IMR-90 (cell line): Measurements from ENCODE around the gene CSTB. TPM values are rescaled to one million over a fixed set of nuclear protein-coding genes. Genes with fewer than 3 reads are reported as not detected.

Source experiments
- ATAC-seq: fragments of 200-7000 bp; cut with Tn5 transposase; 2 replicates; pipeline ENCODE4 v1.9.1; 2020; ENCODE audit warnings: low read depth, mild to moderate bottlenecking, moderate library complexity
- BruUV-seq: library from RNA; stranded (reverse); fragments of 400-500 nt; replicated peaks from 2 replicates; lab custom pipeline; 2021; lab: Mats Ljungman, UMichigan
- CTCF ChIA-PET: fragments of 300-600 bp; formaldehyde crosslinking; extraction: SDS; loops from one replicate; lab custom pipeline; 2021; ENCODE audit warnings: antibody characterized with exemption; lab: Yijun Ruan, JAX
- POLR2A ChIA-PET: fragments of 300-600 bp; sonication (Branson Sonifier 250); formaldehyde crosslinking; loops from one replicate; lab custom pipeline; 2022; ENCODE audit warnings: antibody characterized with exemption; ENCODE audit not compliant: unreplicated experiment; lab: Charles Lee
- DNase-seq: peaks from one replicate; pipeline ENCODE4 v3.0.0; 2013
- H2AFZ ChIP-seq: replicated peaks from 2 replicates; pipeline ENCODE3; 2013; ENCODE audit warnings: low read length, mild to moderate bottlenecking; ENCODE audit not compliant: poor library complexity
- H2AK5ac ChIP-seq: 2 replicates; pipeline ENCODE4 v1.6.1; 2013; ENCODE audit warnings: low read depth, low read length, inconsistent platforms
- H2AK9ac ChIP-seq: replicated peaks from 2 replicates; pipeline ENCODE3; 2013; ENCODE audit warnings: mild to moderate bottlenecking, low read depth, low read length, moderate library complexity; ENCODE audit not compliant: poor library complexity
- H2BK120ac ChIP-seq: 2 replicates; pipeline ENCODE4 v1.6.1; 2013; ENCODE audit warnings: low read depth, low read length, inconsistent platforms
- H2BK15ac ChIP-seq: 3 replicates; pipeline ENCODE4 v1.6.1; 2013; ENCODE audit warnings: low read depth, low read length, inconsistent platforms
- H2BK20ac ChIP-seq: 2 replicates; pipeline ENCODE4 v1.6.1; 2013; ENCODE audit warnings: low read depth, mild to moderate bottlenecking, inconsistent platforms, low read length, moderate library complexity
- H2BK5ac ChIP-seq: 2 replicates; pipeline ENCODE4 v1.6.1; 2013; ENCODE audit warnings: mild to moderate bottlenecking, low read depth, low read length, inconsistent platforms; ENCODE audit not compliant: poor library complexity, severe bottlenecking
- H3K14ac ChIP-seq: replicated peaks from 2 replicates; pipeline ENCODE4 v1.6.1; 2013; ENCODE audit warnings: low read depth, low read length, inconsistent platforms
- H3K18ac ChIP-seq: 2 replicates; pipeline ENCODE4 v1.6.1; 2013; ENCODE audit warnings: low read depth, low read length, control low read depth
- H3K23ac ChIP-seq: 2 replicates; pipeline ENCODE4 v1.6.1; 2013; ENCODE audit warnings: low read depth, low read length, inconsistent platforms
- H3K27ac ChIP-seq: 2 replicates; pipeline ENCODE4 v1.5.1; 2013; ENCODE audit warnings: mild to moderate bottlenecking, control low read depth, low read length; ENCODE audit not compliant: insufficient read depth
- H3K27me3 ChIP-seq: 2 replicates; pipeline ENCODE4 v1.6.1; 2013; ENCODE audit warnings: low read length; ENCODE audit not compliant: control insufficient read depth, insufficient read depth
- H3K36me3 ChIP-seq: 2 replicates; pipeline ENCODE4 v1.6.1; 2013; ENCODE audit warnings: low read length, mixed read lengths; ENCODE audit not compliant: control insufficient read depth, insufficient read depth
- H3K4ac ChIP-seq: 2 replicates; pipeline ENCODE4 v1.6.1; 2013; ENCODE audit warnings: low read depth, low read length, inconsistent platforms
- H3K4me1 ChIP-seq: 2 replicates; pipeline ENCODE4 v1.6.1; 2013; ENCODE audit warnings: low read length, mixed read lengths; ENCODE audit not compliant: control insufficient read depth, insufficient read depth
- H3K4me2 ChIP-seq: 2 replicates; pipeline ENCODE4 v1.6.1; 2013; ENCODE audit warnings: low read depth, mild to moderate bottlenecking, control low read depth, low read length, moderate library complexity
- H3K4me3 ChIP-seq: 2 replicates; pipeline ENCODE4 v1.5.1; 2013; ENCODE audit warnings: low read depth, mild to moderate bottlenecking, control low read depth, low read length, moderate library complexity; ENCODE audit not compliant: insufficient read depth
- H3K56ac ChIP-seq: 2 replicates; pipeline ENCODE4 v1.6.1; 2013; ENCODE audit warnings: low read length, inconsistent platforms; ENCODE audit not compliant: insufficient read depth; ENCODE audit errors: extremely low read depth
- H3K79me1 ChIP-seq, 2 experiments: 2 replicates each; pipeline ENCODE4 v1.6.1; 2013; ENCODE audit warnings: low read length in 2 of 2, inconsistent platforms in 1 of 2, low read depth in 1 of 2
- H3K9ac ChIP-seq: 2 replicates; pipeline ENCODE4 v1.6.1; 2013; ENCODE audit warnings: low read depth, low read length, control low read depth
- H3K9me1 ChIP-seq: 2 replicates; pipeline ENCODE4 v1.6.1; 2013; ENCODE audit warnings: low read length, inconsistent platforms; ENCODE audit not compliant: insufficient read depth
- H3K9me3 ChIP-seq: 2 replicates; pipeline ENCODE4 v1.6.1; 2013; ENCODE audit warnings: low read length; ENCODE audit not compliant: control insufficient read depth, insufficient read depth
- H4K20me1 ChIP-seq: 2 replicates; pipeline ENCODE4 v1.6.1; 2013; ENCODE audit warnings: low read length, inconsistent platforms; ENCODE audit not compliant: insufficient read depth
- H4K5ac ChIP-seq: 2 replicates; pipeline ENCODE4 v1.6.1; 2013; ENCODE audit warnings: mild to moderate bottlenecking, low read depth, low read length, control low read depth
- H4K8ac ChIP-seq, 2 experiments: 2 replicates each; pipeline ENCODE4 v1.6.1; 2013; ENCODE audit warnings: low read depth in 2 of 2, low read length in 2 of 2, control low read depth in 1 of 2, inconsistent platforms in 1 of 2
- H4K91ac ChIP-seq: 2 replicates; pipeline ENCODE4 v1.6.1; 2013; ENCODE audit warnings: low read depth, low read length, inconsistent platforms; ENCODE audit not compliant: insufficient read depth
- BHLHE40 ChIP-seq: fragments of 150-350 bp; IDR thresholded peaks from 2 replicates; pipeline ENCODE4 v1.6.1; 2016; ENCODE audit warnings: mild to moderate bottlenecking, low read depth, low read length
- CEBPB ChIP-seq: IDR thresholded peaks from 2 replicates; pipeline ENCODE4 v1.6.1; 2012; ENCODE audit warnings: low read depth, low read length, improper control_type of control experiment
- CHD1 ChIP-seq: IDR thresholded peaks from 2 replicates; pipeline ENCODE4 v1.6.1; 2012; ENCODE audit warnings: low read depth, low read length, improper control_type of control experiment
- CTCF ChIP-seq: conservative IDR thresholded peaks from 2 replicates; pipeline ENCODE4 v1.5.1; 2012; ENCODE audit warnings: mild to moderate bottlenecking, low read depth, low read length, improper control_type of control experiment
- FOS ChIP-seq: fragments of 150-350 bp; IDR thresholded peaks from 2 replicates; pipeline ENCODE4 v1.6.1; 2016; ENCODE audit warnings: low read depth, low read length
- MAFK ChIP-seq: IDR thresholded peaks from 2 replicates; pipeline ENCODE4 v1.6.1; 2012; ENCODE audit warnings: low read depth, low read length, improper control_type of control experiment
- MAZ ChIP-seq: IDR thresholded peaks from 2 replicates; pipeline ENCODE4 v1.6.1; 2012; ENCODE audit warnings: low read depth, mild to moderate bottlenecking, low read length, improper control_type of control experiment, moderate library complexity, borderline replicate concordance
- MXI1 ChIP-seq: IDR thresholded peaks from 2 replicates; pipeline ENCODE4 v1.6.1; 2012; ENCODE audit warnings: low read depth, mild to moderate bottlenecking, low read length, moderate library complexity, borderline replicate concordance
- NFE2L2 ChIP-seq: fragments of 150-350 bp; IDR thresholded peaks from 2 replicates; pipeline ENCODE4 v1.6.1; 2016; ENCODE audit warnings: low read depth, mild to moderate bottlenecking, low read length
- POLR2A ChIP-seq: IDR thresholded peaks from 2 replicates; pipeline ENCODE4 v1.6.1; 2012; ENCODE audit warnings: mild to moderate bottlenecking, low read depth, low read length
- RAD21 ChIP-seq: IDR thresholded peaks from 2 replicates; pipeline ENCODE4 v1.6.1; 2012; ENCODE audit warnings: low read length, improper control_type of control experiment
- RCOR1 ChIP-seq: IDR thresholded peaks from 2 replicates; pipeline ENCODE4 v1.6.1; 2012; ENCODE audit warnings: mild to moderate bottlenecking, low read length, improper control_type of control experiment; ENCODE audit not compliant: insufficient replicate concordance
- RFX5 ChIP-seq: IDR thresholded peaks from 2 replicates; pipeline ENCODE4 v1.8.0; 2012; ENCODE audit warnings: low read depth, mild to moderate bottlenecking, low read length, moderate library complexity
- SMC3 ChIP-seq: fragments of 150-350 bp; IDR thresholded peaks from 2 replicates; pipeline ENCODE4 v1.6.1; 2016; ENCODE audit warnings: low read depth, mild to moderate bottlenecking, antibody characterized with exemption, low read length, moderate library complexity
- WGBS, 2 experiments: methylation state at CpG; one replicate each; pipeline versions ENCODE4 v1.1.5 to v1.1.7; 2013; ENCODE audit warnings: missing lambda C conversion rate in 2 of 2; ENCODE audit not compliant: insufficient read length in 1 of 2; ENCODE audit errors: extremely low coverage in 2 of 2; 5-methylcytosine and 5-hydroxymethylcytosine counted together
- dilution Hi-C: fragments of 300-500 bp; cut with HindIII; formaldehyde crosslinking; loops from one replicate; pipeline ENCODE4 v1.14.3; 2018; ENCODE audit warnings: low sequenced_read_pairs; ENCODE audit not compliant: unreplicated experiment
- in situ Hi-C: fragments of 300-500 bp; cut with MboI; formaldehyde crosslinking; loops from 3 replicates; pipeline ENCODE4 v1.14.3; 2019; ENCODE audit warnings: low sequenced_read_pairs, inconsistent platforms, mixed read lengths
- intact Hi-C: fragments of 100-400 bp; cut with micrococcal nuclease; formaldehyde crosslinking; loops from 2 replicates; pipeline ENCODE4 v1.10.0; 2022
- polyA plus RNA-seq, 3 experiments: library from polyadenylated mRNA; depleted of rRNA; stranded (reverse); fragments of >200 nt; gene quantifications; 2 replicates each; pipeline ENCODE4 v1.2.3, GENCODE V29; 2012; ENCODE audit warnings: low replicate concordance in 1 of 3
- total RNA-seq: library from RNA; depleted of rRNA; stranded (reverse); fragments of >200 nt; gene quantifications from 2 replicates; pipeline ENCODE4 v1.2.3, GENCODE V29; 2012
- TF ChIP-seq, protein P1 (sequence below): fragments of 150-350 bp; IDR thresholded peaks from 2 replicates; pipeline ENCODE4 v1.6.1; 2016; ENCODE audit warnings: low read depth, mild to moderate bottlenecking, low read length, moderate library complexity, borderline replicate concordance
- TF ChIP-seq, protein P2 (sequence below): fragments of 150-350 bp; IDR thresholded peaks from 2 replicates; pipeline ENCODE4 v1.6.1; 2017; ENCODE audit warnings: mild to moderate bottlenecking, antibody characterized with exemption, low read length, low read depth

Gene CSTB
- total and polyA plus RNA-seq, 2 of the 4 experiments (the other 2 are of a cell fraction) = 6.1 to 71.7 TPM

DNA sequence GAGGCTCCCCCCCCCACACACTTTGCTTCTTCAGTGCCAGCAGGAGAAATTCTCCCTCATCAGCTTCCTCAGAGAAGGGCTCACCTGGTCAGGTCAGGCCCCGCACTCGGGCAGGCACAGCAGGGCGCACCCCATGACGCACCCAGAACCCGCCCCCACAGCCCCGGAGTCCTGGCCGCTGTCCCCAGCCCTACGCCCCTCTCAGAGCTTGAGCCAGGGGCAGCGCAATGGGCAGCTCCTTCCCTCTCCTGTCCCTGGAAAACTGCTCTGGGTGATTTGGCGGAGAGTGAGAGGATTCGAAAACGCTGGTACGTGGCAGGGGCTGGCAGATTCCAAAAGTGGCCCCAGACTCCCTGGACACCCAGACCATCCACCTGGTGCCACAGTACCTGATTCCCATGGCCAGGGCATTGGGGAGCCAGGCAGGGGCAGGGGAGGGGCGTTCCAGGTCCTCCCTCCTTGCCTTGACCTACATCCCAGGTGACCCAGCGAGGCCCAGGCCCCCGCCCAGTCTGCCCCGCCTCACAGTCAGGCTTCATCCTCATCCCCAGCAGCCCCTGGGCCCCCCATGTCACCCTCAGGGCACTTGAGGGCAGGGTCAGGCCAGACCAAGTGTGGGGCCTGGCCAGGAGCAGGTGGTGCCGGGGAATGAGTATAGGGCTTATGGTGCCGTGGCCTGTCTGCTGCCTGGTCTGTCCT is 37.0 kb upstream of the CSTB start:
- H2BK15ac ChIP-seq = no peak overlapping the region; the same call in 2 of the 3 replicates
- H3K56ac ChIP-seq = no peak overlapping the region
- no peak overlapping the region for H4K8ac ChIP-seq
- no peaks in the 10 kb centered on the region for H3K9me3 ChIP-seq
- no peaks in the 10 kb centered on the region for H3K36me3 ChIP-seq
- H3K4ac ChIP-seq = no peak overlapping the region
- no peak overlapping the region for H4K5ac ChIP-seq
- H3K27me3 ChIP-seq = no peaks in the 10 kb centered on the region; the same call in 1 of the 2 replicates
- H2BK5ac ChIP-seq = no peak overlapping the region
- peak overlapping the region; percentile 11 for H2AFZ ChIP-seq
- H3K9ac ChIP-seq = no peak overlapping the region
- BruUV-seq = no TSS peak
- H2BK20ac ChIP-seq = no peak overlapping the region
- no peak for DNase-seq
- ATAC-seq = no peak
- H3K4me2 ChIP-seq = no peak overlapping the region
- H3K23ac ChIP-seq = no peak overlapping the region
- H4K20me1 ChIP-seq = peaks cover 7% of the 10 kb centered on the region
- H3K18ac ChIP-seq = no peak overlapping the region
- peaks cover 2% of the 10 kb centered on the region; the same call in 1 of the 2 replicates for H3K4me1 ChIP-seq
- intact Hi-C loops (no loop called here), in situ Hi-C loops (no loop called here), dilution Hi-C loops (no loop called here)
- no peaks in the 10 kb centered on the region for H3K9me1 ChIP-seq
- no peak overlapping the region for H4K91ac ChIP-seq
- no peak overlapping the region for H3K14ac ChIP-seq
- no peak overlapping the region for H2BK120ac ChIP-seq
- H3K4me3 ChIP-seq = no peak overlapping the region
- no peak overlapping the region for H3K27ac ChIP-seq
- H2AK5ac ChIP-seq = no peak overlapping the region
- ChIA-PET POLR2A (no interaction called here), CTCF (no interaction called here)
- H3K79me1 ChIP-seq = no peaks in the 10 kb centered on the region
- TF ChIP-seq NFE2L2 = no peak
- no peak for TF ChIP-seq MAZ
- no peak for TF ChIP-seq FOS
- TF ChIP-seq RAD21 = no peak
- TF ChIP-seq RFX5 = no peak
- TF ChIP-seq CHD1 = no peak
- no peak for TF ChIP-seq CTCF
- no peak for TF ChIP-seq SMC3
- no peak for TF ChIP-seq MXI1
- TF ChIP-seq POLR2A = no peak
- TF ChIP-seq, protein P1, sequence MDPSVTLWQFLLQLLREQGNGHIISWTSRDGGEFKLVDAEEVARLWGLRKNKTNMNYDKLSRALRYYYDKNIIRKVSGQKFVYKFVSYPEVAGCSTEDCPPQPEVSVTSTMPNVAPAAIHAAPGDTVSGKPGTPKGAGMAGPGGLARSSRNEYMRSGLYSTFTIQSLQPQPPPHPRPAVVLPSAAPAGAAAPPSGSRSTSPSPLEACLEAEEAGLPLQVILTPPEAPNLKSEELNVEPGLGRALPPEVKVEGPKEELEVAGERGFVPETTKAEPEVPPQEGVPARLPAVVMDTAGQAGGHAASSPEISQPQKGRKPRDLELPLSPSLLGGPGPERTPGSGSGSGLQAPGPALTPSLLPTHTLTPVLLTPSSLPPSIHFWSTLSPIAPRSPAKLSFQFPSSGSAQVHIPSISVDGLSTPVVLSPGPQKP = no peak
- TF ChIP-seq RCOR1 = no peak
- TF ChIP-seq CEBPB = no peak
- TF ChIP-seq BHLHE40 = no peak
- TF ChIP-seq, protein P2, sequence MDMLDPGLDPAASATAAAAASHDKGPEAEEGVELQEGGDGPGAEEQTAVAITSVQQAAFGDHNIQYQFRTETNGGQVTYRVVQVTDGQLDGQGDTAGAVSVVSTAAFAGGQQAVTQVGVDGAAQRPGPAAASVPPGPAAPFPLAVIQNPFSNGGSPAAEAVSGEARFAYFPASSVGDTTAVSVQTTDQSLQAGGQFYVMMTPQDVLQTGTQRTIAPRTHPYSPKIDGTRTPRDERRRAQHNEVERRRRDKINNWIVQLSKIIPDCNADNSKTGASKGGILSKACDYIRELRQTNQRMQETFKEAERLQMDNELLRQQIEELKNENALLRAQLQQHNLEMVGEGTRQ = no peak
- no peak for TF ChIP-seq MAFK
- no peak overlapping the region for H2AK9ac ChIP-seq
- 96% methylated on average over 5 of the region's 19 CpGs; no CpG with 5 or more reads in 1 of the 2 experiments for WGBS, 2 experiments
